Measurements from ENCODE around the gene MOGAT3. TPM values are rescaled to one million over a fixed set of nuclear protein-coding genes. Genes with fewer than 3 reads are reported as not detected.
A peak's percentile ranks its signal among the peaks of the same experiment; 100 is the strongest.

The MOGAT3 gene
- total RNA-seq, 2 experiments from 2014 or later, result not detected

GRCh38 chr7:101153969-101154692 is 46.7 kb downstream of the MOGAT3 start, which contains the start of gene AP1S1:
TSS of gene AP1S1 (plus strand) at chr7:101154476. CDS start at chr7:101154515, 39 bp downstream.
- H3K4me1 Mint-ChIP-seq, result peaks cover 8% of the 10 kb centered on the region
- H3K27me3 Mint-ChIP-seq, result peaks cover 19% of the 10 kb centered on the region
- H3K9me3 Mint-ChIP-seq, result peaks cover 2% of the 10 kb centered on the region
- H3K4me3 Mint-ChIP-seq, result peak within 1 kb of the TSS; percentile 84
- H3K36me3 Mint-ChIP-seq, result peaks cover 7% of the 10 kb centered on the region
- peak within 1 kb of the TSS; percentile 54 for H3K27ac Mint-ChIP-seq
- peak; percentile 93 for DNase-seq

GRCh38 chr7:101151908-101152651 is 48.8 kb downstream of the MOGAT3 start:
- no peak overlapping the region for H3K27ac Mint-ChIP-seq
- H3K27me3 Mint-ChIP-seq, result peaks cover 37% of the 10 kb centered on the region
- peaks cover 10% of the 10 kb centered on the region for H3K4me1 Mint-ChIP-seq
- H3K9me3 Mint-ChIP-seq, result peaks cover 2% of the 10 kb centered on the region
- H3K4me3 Mint-ChIP-seq, result no peak overlapping the region
- peaks cover 2% of the 10 kb centered on the region for H3K36me3 Mint-ChIP-seq
- no peak for DNase-seq

Other genes starting within 250 kb of the MOGAT3 start
- gene MUC12, start 231.5 kb downstream of the MOGAT3 start, total RNA-seq, result under 1 TPM in 1 of 2 experiments, not detected in 1; 0.66 TPM
- gene MUC17, start 181.0 kb downstream of the MOGAT3 start, total RNA-seq, result not detected
- gene TRIM56, start 115.6 kb downstream of the MOGAT3 start, total RNA-seq, result 10 to 100 TPM; 35.1 to 35.3 TPM
- under 1 TPM; 0.06 to 0.27 TPM for gene SERPINE1, start 73.9 kb downstream of the MOGAT3 start, total RNA-seq
- gene AP1S1, start 46.6 kb downstream of the MOGAT3 start, total RNA-seq, result 10 to 100 TPM; 30.1 to 38.4 TPM
- gene VGF, start 35.5 kb downstream of the MOGAT3 start, total RNA-seq, result not detected
- gene NAT16, start 20.7 kb downstream of the MOGAT3 start, total RNA-seq, result not detected
- gene PLOD3, start 16.5 kb upstream of the MOGAT3 start, total RNA-seq, result 10 to 100 TPM; 19.5 to 22.7 TPM
- 10 to 100 TPM; 37.3 to 38.5 TPM for gene ZNHIT1, start 17.1 kb upstream of the MOGAT3 start, total RNA-seq
- gene CLDN15, start 36.8 kb upstream of the MOGAT3 start, total RNA-seq, result 10 to 100 TPM; 12.8 to 13.3 TPM
- 100 to 1,000 TPM; 106 to 109 TPM for gene FIS1, start 44.0 kb upstream of the MOGAT3 start, total RNA-seq
- 1 to 10 TPM; 6.5 to 7.0 TPM for gene IFT22, start 120.8 kb upstream of the MOGAT3 start, total RNA-seq
- not detected for gene COL26A1, start 161.8 kb upstream of the MOGAT3 start, total RNA-seq

Data from activated naive CD8-positive, alpha-beta T cell treated with anti-CD3 and anti-CD28 coated beads for 36 hours (primary cell).